GM18502 (cell line): ENCODE data around the gene PTPRQ.

Experiments
- ATAC-seq: cut with Tn5 transposase; IDR thresholded peaks from one replicate; pipeline ENCODE4 v1.9.1; 2021; ENCODE audit warnings: mild to moderate bottlenecking; ENCODE audit not compliant: unreplicated experiment, poor library complexity

Gene PTPRQ

GRCh38 chr12:80717856-80718255 is 273.8 kb downstream of the PTPRQ start:
- no peak for ATAC-seq

GRCh38 chr12:80720516-80720915 is 276.5 kb downstream of the PTPRQ start:
- no peak for ATAC-seq

- ATAC-seq = no peak
Observed at GRCh38 chr12:80721326-80721725, 277.3 kb downstream of the PTPRQ start.
